Endothelial cell of hepatic sinusoid (primary cell): ENCODE data around the gene ALOX5.

Experiments
- in situ Hi-C: cut with HindIII; loops from 2 replicates; pipeline ENCODE4 v1.10.0; 2017; ENCODE audit warnings: low sequenced_read_pairs

Gene ALOX5

GRCh38 chr10:45422866-45423659 is 49.0 kb downstream of the ALOX5 start:
- in situ Hi-C loops, result no loop called here

GRCh38 chr10:45423976-45424499 is 50.0 kb downstream of the ALOX5 start:
- in situ Hi-C loops, result no loop called here

- in situ Hi-C loops, result no loop called here
These were observed 50.8 kb downstream of the ALOX5 start for GRCh38 chr10:45424668-45425404.

GRCh38 chr10:45425621-45426563 is 51.9 kb downstream of the ALOX5 start:
- in situ Hi-C loops, result no loop called here

GRCh38 chr10:45427262-45427969 is 53.4 kb downstream of the ALOX5 start:
- in situ Hi-C loops, result no loop called here

- in situ Hi-C loops, result no loop called here
These were observed 54.0 kb downstream of the ALOX5 start for GRCh38 chr10:45427970-45428366.

- in situ Hi-C loops, result no loop called here
These were observed 54.8 kb downstream of the ALOX5 start for GRCh38 chr10:45428611-45429510.

- in situ Hi-C loops, result no loop called here
These were observed 55.8 kb downstream of the ALOX5 start for GRCh38 chr10:45429790-45430189.

GRCh38 chr10:45432113-45432512 is 58.1 kb downstream of the ALOX5 start:
- in situ Hi-C loops, result no loop called here

GRCh38 chr10:45432700-45433472 is 58.9 kb downstream of the ALOX5 start:
- in situ Hi-C loops, result no loop called here

- in situ Hi-C loops, result no loop called here
These were observed 59.9 kb downstream of the ALOX5 start for GRCh38 chr10:45433716-45434469.

GRCh38 chr10:45437587-45438465 is 63.8 kb downstream of the ALOX5 start:
- in situ Hi-C loops, result no loop called here

- in situ Hi-C loops, result no loop called here
These were observed 64.6 kb downstream of the ALOX5 start for GRCh38 chr10:45438466-45439090.

- in situ Hi-C loops, result no loop called here
These were observed 65.3 kb downstream of the ALOX5 start for GRCh38 chr10:45439365-45439764.

- in situ Hi-C loops, result no loop called here
These were observed 65.9 kb downstream of the ALOX5 start for GRCh38 chr10:45439873-45440272.

GRCh38 chr10:45440511-45441062 is 66.6 kb downstream of the ALOX5 start:
- in situ Hi-C loops, result no loop called here
